ENCODE measurements around the gene SLC22A7. TPM values are rescaled to one million over a fixed set of nuclear protein-coding genes. Genes with fewer than 3 reads are reported as not detected.

SLC22A7 gene
- total RNA-seq, 2 experiments from 2014 or later: not detected

DNA sequence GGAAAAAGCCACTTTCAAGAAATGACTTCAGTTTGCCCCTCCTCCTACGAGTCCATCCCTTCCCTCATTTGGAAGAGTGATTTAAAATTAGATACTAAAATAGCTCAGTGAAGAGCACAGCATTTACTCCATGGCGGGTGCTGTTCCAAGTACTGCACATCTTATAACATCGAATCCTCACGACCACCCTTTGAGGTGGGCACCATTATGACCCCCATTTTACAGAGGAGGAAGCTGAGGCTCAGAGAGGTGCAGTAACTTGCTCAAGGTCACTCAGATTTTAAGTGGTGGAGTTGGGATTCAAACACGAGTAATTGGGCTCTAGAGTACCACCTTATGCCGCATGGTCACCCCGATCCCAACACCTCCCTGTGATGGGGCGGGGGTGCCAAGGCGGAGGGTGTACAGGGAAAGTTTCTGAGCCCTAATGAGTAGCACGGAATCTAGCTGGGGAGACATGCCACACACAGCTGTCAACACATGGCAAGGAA lies 29.2 kb upstream of the SLC22A7 start:
- Mint-ChIP-seq H3K27me3 (peaks cover 10% of the 10 kb centered on the region), H3K4me1 (ENCODE audit: low read depth) (peaks cover 11% of the 10 kb centered on the region), H3K36me3 (ENCODE audit: low read depth) (no peaks in the 10 kb centered on the region), H3K27ac (no peak overlapping the region), H3K4me3 (peak overlapping the region; percentile 31), H3K9me3 (no peaks in the 10 kb centered on the region)
- no peak for ATAC-seq
- CTCF ChIA-PET: interaction anchor here (1.3 to 1.8 kb wide), 4 partner anchors 40 to 237 kb away, joined by 3 to 5 read pairs (median 4); partner anchors contain the start of genes DNPH1 and TJAP1
- POLR2A ChIA-PET: interaction anchor here (0.8 to 1.1 kb wide), 3 partner anchors 40 to 252 kb away, joined by 3 read pairs; no protein-coding TSS in a partner anchor
- DNase-seq: no peak
- TF ChIP-seq, protein P1, sequence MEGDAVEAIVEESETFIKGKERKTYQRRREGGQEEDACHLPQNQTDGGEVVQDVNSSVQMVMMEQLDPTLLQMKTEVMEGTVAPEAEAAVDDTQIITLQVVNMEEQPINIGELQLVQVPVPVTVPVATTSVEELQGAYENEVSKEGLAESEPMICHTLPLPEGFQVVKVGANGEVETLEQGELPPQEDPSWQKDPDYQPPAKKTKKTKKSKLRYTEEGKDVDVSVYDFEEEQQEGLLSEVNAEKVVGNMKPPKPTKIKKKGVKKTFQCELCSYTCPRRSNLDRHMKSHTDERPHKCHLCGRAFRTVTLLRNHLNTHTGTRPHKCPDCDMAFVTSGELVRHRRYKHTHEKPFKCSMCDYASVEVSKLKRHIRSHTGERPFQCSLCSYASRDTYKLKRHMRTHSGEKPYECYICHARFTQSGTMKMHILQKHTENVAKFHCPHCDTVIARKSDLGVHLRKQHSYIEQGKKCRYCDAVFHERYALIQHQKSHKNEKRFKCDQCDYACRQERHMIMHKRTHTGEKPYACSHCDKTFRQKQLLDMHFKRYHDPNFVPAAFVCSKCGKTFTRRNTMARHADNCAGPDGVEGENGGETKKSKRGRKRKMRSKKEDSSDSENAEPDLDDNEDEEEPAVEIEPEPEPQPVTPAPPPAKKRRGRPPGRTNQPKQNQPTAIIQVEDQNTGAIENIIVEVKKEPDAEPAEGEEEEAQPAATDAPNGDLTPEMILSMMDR (IDR thresholded peaks at IDR 0.05): no peak
- intact Hi-C loops (cut with micrococcal nuclease): loop anchor here (5.0 kb wide), 1 partner anchor 238 kb away; no protein-coding TSS in a partner anchor

DNA sequence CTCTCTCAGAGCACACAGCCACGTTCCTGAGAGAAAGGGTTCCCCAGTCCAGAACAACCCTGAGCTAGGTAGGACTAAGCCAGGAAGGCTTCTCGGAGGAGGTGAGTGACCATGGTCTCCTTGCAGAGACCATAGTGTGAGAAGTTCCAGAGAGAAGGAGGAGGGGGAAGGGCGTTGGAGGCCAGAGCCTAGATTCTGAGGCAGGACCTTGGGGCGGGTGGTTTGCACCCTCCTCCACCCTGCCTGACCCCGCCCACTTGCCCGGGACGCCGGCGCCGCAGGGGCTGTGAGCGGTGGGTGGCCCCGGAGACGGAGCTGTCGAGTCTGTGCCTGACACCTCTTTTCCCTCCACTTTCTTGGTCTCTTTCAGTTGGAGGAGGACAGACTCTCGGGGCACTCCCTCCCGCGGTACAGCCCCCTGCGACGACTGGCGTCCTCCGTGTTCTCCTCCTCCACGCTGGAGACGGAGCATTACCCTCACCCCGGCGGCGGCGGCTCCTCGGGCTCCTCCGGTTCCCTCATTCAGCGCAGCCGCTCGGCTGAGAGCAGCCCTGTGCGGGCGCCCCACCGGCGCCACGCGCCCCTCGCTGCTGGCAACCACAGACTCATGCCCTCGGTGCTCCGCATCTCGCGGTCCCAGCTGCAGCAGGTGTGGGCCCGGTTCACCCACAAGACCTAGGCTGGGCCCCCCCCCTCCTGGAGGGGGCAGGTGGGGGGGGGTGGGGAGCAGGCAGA lies 28.6 kb upstream of the SLC22A7 start:
- TF ChIP-seq, protein P1 (IDR thresholded peaks at IDR 0.05): no peak
- Mint-ChIP-seq H3K4me3 (peak overlapping the region; percentile 31), H3K4me1 (ENCODE audit: low read depth) (peaks cover 11% of the 10 kb centered on the region), H3K9me3 (no peaks in the 10 kb centered on the region), H3K27ac (no peak overlapping the region), H3K27me3 (peaks cover 16% of the 10 kb centered on the region), H3K36me3 (ENCODE audit: low read depth) (no peaks in the 10 kb centered on the region)
- CTCF ChIA-PET: interaction anchor here (0.6 to 1.4 kb wide), 3 partner anchors 128 to 577 kb away, joined by 3 to 4 read pairs (median 3); partner anchors contain the start of gene TJAP1
- POLR2A ChIA-PET: interaction anchor here (0.9 to 1.1 kb wide), 2 partner anchors 125 to 251 kb away, joined by 3 read pairs; no protein-coding TSS in a partner anchor
- ATAC-seq (peak; percentile 74), DNase-seq (peak; percentile 59)
- intact Hi-C loops (cut with micrococcal nuclease): loop anchor here (5.0 kb wide), 1 partner anchor 238 kb away; no protein-coding TSS in a partner anchor

DNA sequence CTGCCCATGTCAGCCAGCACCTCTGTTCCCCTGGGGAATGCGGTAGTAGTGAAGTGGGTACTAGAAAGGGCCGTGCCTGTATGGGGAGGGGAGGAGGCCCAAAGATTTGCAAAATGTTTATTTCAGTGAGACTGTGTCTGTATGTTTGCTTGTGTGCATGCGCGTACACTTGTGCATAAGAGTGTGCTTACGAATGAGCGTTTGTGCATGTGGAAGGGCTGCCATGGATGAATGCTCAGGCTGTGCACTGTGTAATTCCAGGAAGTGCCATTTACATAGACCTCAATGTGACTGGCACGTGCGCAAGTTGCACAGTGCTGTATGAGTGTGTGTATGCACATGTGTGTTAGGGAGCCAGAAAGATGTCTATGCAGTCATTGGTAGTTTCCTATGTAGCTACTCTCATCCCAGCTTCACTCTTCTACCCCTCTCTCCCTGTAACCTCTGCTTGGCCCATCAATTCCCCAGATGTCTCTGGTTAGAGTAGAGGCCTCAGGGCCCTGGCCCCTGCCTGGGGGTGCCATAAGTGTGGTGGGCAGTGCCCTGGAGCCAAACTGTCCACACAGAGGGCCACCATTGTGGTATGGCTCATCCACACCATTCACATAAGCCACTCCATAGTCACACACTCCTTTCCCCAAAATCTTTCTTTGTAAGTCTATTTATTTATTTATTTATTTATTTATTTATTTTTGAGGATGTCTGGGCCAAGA lies 26.8 kb upstream of the SLC22A7 start:
- CTCF ChIA-PET: interaction anchor here (1.1 kb wide), 1 partner anchor 37 kb away, joined by 3 read pairs; the partner anchor contains the start of gene CRIP3
- Mint-ChIP-seq H3K4me1 (ENCODE audit: low read depth) (peaks cover 17% of the 10 kb centered on the region), H3K36me3 (ENCODE audit: low read depth) (no peaks in the 10 kb centered on the region), H3K9me3 (no peaks in the 10 kb centered on the region), H3K4me3 (no peak overlapping the region), H3K27ac (no peak overlapping the region), H3K27me3 (peaks cover 25% of the 10 kb centered on the region)
- intact Hi-C loops (cut with micrococcal nuclease): no loop called here
- POLR2A ChIA-PET: interaction anchor here (0.7 kb wide), 2 partner anchors 9 to 92 kb away, joined by 3 to 5 read pairs; no protein-coding TSS in a partner anchor
- no peak for DNase-seq
- no peak for ATAC-seq
- TF ChIP-seq, protein P1 (IDR thresholded peaks at IDR 0.05): no peak

DNA sequence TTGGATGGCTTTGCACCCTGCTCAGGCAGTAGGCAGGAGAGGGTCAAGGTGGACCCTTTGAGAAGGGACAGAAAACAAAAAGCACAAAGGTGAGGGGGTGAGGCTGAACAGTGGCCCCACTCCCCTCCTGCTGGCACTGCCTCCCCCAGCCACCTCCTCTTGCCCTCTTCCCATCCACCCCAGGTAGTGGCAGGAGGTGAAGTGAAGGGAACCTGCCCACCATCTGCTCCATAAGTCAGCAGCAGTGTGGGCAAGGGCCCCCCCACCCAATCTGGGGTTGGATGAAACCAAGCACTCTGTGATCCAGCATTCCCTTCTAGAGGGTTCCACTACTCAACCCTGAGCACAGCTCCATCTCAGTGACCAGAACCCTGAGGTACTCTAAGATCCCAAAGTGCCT lies 26.1 kb upstream of the SLC22A7 start:
- TF ChIP-seq, protein P1 (IDR thresholded peaks at IDR 0.05): no peak
- peaks cover 19% of the 10 kb centered on the region for H3K4me1 Mint-ChIP-seq (ENCODE audit: low read depth)
- DNase-seq: no peak
- H3K27ac Mint-ChIP-seq: no peak overlapping the region
- no peak for ATAC-seq
- POLR2A ChIA-PET: interaction anchor here (1.3 kb wide), 1 partner anchor 25 kb away, joined by 3 read pairs; no protein-coding TSS in a partner anchor
- H3K27me3 Mint-ChIP-seq: peaks cover 30% of the 10 kb centered on the region
- CTCF ChIA-PET: interaction anchor here (1.1 to 1.5 kb wide), 2 partner anchors 8 to 36 kb away, joined by 3 to 6 read pairs; partner anchors contain the start of gene CRIP3
- no peak overlapping the region for H3K4me3 Mint-ChIP-seq
- no peaks in the 10 kb centered on the region for H3K9me3 Mint-ChIP-seq
- no peaks in the 10 kb centered on the region for H3K36me3 Mint-ChIP-seq (ENCODE audit: low read depth)
- intact Hi-C loops (cut with micrococcal nuclease): no loop called here
